Measurements from ENCODE around the gene HSD11B2.

The HSD11B2 gene

DNA sequence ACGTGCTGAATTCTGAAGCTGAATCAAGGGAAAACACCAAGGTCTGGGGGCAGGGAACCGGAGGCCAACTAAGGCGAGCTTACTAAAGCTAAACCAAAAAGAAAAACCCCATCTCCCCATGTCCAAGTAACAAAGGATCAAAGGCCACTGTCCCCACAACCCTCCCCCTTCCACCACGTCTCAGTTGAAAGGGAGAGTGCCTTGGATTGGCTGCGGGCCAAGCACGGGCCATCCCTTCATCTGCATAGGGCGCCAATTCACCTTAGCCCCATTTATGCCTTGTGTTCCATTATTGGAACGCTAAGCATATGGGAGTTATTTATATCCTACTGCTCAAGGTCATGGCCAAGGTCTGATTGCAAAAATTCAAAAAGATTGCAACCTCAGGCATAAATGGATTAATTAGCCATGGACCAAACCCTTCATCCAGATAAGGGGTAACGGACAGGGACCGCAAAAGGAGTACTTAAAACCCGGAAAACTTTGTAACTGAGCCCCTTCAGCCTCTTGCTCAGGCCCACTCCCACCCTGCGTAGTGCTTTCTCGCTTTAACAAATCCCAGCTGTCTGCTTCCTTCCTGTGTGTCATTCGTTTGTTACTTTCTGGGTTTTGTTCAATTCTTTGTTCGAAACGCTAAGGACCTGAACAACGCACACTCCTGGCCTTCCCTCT is 50.8 kb downstream of the HSD11B2 start:
- peak; percentile 55 for DNase-seq

DNA sequence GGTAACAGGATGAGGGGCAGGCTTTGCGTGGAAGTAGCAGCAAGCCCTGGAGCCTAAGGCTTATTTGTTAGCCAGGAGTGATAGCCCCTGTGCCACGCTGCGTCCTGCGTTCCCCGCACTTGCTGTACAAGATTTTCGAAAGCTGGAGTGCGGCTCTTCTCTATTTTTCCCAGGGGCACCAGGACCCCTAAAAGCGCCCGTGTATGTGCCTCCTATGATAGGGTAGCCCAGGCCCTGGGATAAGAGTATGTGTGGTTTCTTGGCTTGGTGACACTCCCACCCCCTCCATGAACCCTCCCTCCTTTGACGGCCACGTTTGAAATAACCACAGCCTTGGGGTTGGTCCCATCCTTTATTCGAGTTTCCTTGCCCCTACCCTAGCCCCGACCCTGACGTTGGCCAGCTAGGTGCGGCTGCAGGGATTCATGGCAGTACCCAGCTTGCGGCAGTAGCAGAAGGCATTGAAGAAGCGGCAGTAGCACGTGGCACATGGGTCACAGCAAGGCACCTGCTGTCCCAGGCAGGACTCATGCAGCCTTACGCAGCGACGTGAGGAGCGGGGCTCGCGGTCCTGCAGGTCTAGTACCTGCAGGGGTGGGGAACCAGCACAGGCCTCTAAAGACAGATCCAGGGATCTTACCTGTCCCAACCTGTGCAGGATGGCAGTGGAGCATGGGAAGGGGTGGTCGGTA is 51.5 kb downstream of the HSD11B2 start:
- no peak for DNase-seq

DNA sequence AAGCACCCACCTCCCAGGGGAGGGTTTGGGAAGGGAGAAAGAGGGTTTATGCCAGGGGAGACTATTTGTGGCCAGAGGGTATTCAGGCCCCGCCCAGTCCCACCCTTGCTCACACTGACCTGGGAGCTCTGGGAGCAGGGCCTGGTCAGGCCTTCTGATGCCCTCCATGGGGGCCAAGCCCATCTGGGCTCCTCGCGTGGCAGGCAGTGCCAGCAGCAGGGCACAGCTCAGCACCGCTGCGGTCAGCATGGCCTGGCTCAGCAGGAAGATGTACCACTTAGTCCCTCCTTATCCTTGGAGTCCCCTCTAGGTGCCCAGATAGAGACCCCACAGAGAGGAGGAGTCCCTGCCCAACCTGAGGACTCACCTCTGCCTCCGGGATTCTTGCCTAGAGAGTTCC is 52.2 kb downstream of the HSD11B2 start, which contains the start of gene AGRP:
Gene AGRP (minus strand): TSS at position 398 of the 400 bp plus-strand sequence. CDS start 149 bp downstream, at position 249.
- no peak for DNase-seq

DNA sequence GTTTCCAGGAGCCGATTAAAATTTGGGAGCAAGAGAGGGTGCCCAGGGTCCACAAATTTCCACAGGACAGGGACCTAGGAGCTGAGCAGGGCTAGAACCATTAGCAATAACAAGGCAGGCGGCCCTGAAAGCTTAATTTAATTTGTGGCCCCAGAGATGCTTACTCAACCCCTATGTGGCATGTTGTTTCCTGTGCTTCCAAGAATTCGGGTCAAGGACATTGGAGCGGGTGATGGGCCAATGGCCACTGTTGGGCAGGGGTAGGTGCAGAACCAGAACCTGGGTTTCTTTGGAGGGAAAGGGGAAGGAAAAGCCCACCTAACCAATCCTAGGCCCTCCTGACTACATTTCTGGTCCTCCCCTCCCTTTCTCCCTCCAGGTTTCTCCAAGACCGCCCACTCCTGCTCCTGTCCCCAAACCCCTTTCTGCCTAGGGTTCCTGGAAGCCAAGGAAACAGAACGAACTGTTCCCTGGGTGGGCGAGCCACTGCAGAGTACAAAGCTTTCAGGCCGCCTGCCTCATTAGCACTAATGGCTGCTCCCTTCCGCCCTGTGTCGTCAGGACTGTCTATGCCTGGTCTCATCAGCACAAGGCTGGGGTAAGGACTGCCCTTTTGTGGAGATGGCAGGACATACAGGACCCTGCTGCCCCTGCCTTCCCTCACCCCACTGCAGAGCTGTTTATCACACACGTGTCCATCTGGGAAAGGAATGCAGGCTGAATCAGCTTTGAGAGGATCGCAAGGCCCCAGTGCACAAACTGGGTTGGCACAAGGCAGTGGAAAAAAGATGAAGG is 53.0 kb downstream of the HSD11B2 start:
- no peak for DNase-seq

DNA sequence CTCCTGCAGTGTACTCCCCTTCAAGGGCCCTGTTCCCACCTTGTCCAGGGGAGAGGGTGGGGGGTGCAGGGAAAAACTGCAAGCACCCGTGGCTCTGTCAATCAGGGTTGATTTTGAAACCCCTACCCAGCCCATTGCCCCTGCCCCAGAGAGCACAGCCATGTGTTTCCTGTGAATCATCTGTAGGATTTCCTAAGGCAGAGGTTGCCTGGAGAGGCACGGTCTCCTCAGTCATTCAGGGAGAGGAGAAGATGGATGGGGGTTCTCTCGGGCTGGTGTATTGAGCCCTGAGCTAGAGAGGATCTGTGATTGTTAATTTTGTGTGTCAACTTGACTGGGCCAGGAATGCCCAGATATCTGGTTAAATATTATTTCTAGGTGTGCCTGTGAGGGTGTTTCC is 55.9 kb downstream of the HSD11B2 start:
- no peak for DNase-seq

Data from eye (tissue), 1 donor.